Measurements from ENCODE around the gene ASCL4. TPM values are rescaled to one million over a fixed set of nuclear protein-coding genes. Genes with fewer than 3 reads are reported as not detected.

Gene ASCL4, protein sequence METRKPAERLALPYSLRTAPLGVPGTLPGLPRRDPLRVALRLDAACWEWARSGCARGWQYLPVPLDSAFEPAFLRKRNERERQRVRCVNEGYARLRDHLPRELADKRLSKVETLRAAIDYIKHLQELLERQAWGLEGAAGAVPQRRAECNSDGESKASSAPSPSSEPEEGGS
- not detected in 2 replicates for total RNA-seq

DNA sequence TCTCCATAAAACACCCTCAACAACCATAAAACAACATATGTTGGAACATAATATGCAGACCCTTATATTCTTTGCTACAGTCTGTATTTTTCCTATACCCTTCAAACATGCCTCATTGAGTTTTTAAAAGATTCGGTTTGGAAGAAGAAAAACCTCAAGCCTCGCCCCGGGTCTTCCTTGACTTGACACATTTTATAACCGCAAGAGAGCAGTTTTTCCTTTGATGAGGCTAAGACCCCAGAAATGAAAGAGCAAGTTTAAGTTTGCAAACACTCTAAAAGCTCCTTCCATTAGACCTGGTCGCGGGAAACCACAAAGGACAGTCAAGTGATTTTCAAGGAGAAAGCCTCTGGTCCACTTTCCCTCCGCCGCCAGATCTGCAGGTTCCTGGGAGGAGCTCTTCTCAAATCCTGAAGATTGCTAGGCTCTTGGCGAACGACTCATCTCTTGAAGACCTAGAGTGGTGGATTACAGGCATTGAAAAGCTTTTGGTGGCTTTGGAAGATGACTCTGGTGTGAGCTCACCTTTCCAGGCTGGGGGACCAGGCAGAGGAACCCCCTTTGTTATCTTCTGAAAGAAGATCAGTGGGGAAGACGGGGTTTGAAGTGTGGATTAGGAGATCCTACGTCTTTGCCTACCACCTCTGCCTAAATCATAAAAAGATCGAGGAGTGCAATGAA lies at the start of gene ASCL4:
TSS of gene ASCL4 (plus strand) at position 356 of the 681 bp plus-strand sequence. CDS start 515 bp downstream, outside the sequence.

DNA sequence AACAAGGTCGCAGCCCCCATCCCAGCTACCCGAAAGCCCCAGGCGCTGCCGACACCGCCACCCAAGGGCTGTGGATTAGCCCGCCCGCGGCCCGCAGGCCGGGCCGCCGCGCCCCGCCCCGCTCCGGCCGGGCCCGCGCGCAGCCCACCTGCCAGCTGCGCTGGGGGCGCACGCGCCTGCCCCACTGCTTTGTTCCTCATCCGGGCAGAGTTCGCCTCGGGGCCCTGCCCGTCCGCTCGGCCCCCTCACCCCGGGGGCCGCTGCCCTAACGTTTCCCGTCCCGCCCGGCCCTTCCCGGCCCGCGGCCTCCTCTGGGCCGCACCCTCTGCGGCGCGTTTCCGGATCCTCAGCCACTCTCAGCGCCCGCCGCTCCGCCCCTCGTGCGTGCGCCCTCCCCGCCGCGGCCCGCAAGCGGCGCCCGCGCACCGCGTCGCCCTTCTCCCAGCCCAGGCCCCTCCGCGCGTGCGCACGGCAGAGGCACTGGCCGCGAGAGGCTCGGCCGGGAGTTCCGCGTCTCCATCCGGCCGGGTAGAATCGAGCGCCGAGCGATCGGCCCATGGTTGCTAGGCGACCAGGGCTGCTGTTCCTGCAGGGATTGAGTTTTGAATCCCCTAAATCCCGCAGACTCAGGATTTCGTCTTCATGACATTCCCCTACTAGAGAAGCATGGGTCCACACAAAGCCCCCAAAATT lies 13.5 kb upstream of the ASCL4 start, which contains the start of gene PRDM4:
TSS of gene PRDM4 (minus strand) at position 329 of the 693 bp plus-strand sequence. CDS start 622 bp downstream, outside the sequence.

Other genes with a start within 250 kb of the ASCL4 start
- 138 and 145 TPM in 2 replicates for gene PWP1, start 88.9 kb upstream of the ASCL4 start, total RNA-seq
- 18.0 and 19.0 TPM in 2 replicates for gene PRDM4, start 13.6 kb upstream of the ASCL4 start, total RNA-seq